ENCODE results near the gene WBP2. TPM values are rescaled to one million over a fixed set of nuclear protein-coding genes. Genes with fewer than 3 reads are reported as not detected.

WBP2 gene
- total RNA-seq, 4 donors from 2014 or later, result 27.7 to 75.1 (median 56.8) TPM

DNA sequence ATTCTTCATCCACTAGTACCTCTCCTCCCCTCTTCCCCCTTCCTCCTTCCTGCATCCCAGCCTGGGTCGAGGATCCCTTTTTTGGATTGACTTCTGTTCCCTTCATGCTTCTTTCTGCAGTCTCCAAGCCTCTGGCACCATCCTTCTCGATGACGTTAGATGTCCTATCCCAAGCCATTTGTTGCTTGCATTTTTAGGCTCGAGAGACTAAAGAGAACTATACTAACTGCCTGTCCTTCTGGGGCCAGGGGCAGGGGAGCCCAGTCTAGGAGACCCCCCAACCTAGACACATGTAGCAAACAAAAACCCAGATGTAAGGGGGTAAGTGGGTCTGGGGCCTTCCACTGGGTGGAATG, 46.6 kb downstream of the WBP2 start:
- DNase-seq, result no peak
- WGBS, 2 donors (ENCODE audit: low coverage in 1 of 2), result 63 to 77% methylated on average over 2 to 4 of the region's 4 CpGs
- intact Hi-C loops (cut with DNase I; ENCODE audit: low total_unique reads) (no loop called here), in situ Hi-C loops (cut with MboI; ENCODE audit: low pct_ligation_motif_present in 1 of 4, low pct_unique_long_range_greater_than_20kb in 1 of 4, low sequenced_read_pairs in 3 of 4) (no loop called here)
- Histone ChIP-seq H3K36me3 (peaks cover 0 to 16% (median 6%) of the 10 kb centered on the region in 4 donors), H3K27me3 (no peaks in the 10 kb centered on the region), H3K9me3 (no peaks in the 10 kb centered on the region), H3K4me1 (no peaks in the 10 kb centered on the region), H3K27ac (peak overlapping the region in 1 of 4 donors; percentile 53), H3K4me3 (no peak overlapping the region)
- TF ChIP-seq, protein P1, sequence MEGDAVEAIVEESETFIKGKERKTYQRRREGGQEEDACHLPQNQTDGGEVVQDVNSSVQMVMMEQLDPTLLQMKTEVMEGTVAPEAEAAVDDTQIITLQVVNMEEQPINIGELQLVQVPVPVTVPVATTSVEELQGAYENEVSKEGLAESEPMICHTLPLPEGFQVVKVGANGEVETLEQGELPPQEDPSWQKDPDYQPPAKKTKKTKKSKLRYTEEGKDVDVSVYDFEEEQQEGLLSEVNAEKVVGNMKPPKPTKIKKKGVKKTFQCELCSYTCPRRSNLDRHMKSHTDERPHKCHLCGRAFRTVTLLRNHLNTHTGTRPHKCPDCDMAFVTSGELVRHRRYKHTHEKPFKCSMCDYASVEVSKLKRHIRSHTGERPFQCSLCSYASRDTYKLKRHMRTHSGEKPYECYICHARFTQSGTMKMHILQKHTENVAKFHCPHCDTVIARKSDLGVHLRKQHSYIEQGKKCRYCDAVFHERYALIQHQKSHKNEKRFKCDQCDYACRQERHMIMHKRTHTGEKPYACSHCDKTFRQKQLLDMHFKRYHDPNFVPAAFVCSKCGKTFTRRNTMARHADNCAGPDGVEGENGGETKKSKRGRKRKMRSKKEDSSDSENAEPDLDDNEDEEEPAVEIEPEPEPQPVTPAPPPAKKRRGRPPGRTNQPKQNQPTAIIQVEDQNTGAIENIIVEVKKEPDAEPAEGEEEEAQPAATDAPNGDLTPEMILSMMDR (IDR thresholded peaks at IDR 0.05), result no peak
- TF ChIP-seq POLR2AphosphoS5 (IDR thresholded peaks at IDR 0.05) (no peak), EP300 (IDR thresholded peaks at IDR 0.05; ENCODE audit: low read depth) (no peak), POLR2A (IDR thresholded peaks at IDR 0.05) (no peak)

DNA sequence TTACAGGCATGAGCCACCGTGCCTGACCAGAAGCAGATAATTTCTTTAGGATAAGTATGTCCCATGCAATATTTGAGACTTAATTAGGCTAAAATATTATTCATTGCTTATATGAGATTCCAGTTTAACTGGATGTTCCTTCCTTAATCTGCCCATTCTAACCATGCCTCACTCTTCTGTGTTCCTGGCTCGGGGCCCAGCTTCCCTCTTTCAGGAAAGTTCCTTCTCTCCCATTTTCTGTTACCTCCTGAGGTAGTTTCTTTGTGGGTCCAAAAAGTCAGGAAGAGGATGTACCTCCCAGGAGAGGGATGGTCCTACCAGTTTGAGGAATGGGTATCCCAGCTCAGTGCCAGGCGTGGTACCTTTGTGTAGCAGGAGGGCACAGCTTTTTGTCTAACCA, 47.3 kb downstream of the WBP2 start:
- Histone ChIP-seq H3K27ac (peak overlapping the region in 1 of 4 donors; percentile 53), H3K27me3 (no peaks in the 10 kb centered on the region), H3K4me1 (no peaks in the 10 kb centered on the region), H3K4me3 (no peak overlapping the region), H3K9me3 (no peaks in the 10 kb centered on the region), H3K36me3 (peaks cover 0 to 15% (median 5%) of the 10 kb centered on the region in 4 donors)
- WGBS, 2 donors (ENCODE audit: low coverage in 1 of 2), result 93 to 94% methylated on average over 2 to 3 of the region's 3 CpGs
- TF ChIP-seq POLR2AphosphoS5 (IDR thresholded peaks at IDR 0.05) (no peak), EP300 (IDR thresholded peaks at IDR 0.05; ENCODE audit: low read depth) (no peak), POLR2A (IDR thresholded peaks at IDR 0.05) (no peak)
- TF ChIP-seq, protein P1 (IDR thresholded peaks at IDR 0.05), result no peak
- DNase-seq, result no peak
- intact Hi-C loops (cut with DNase I; ENCODE audit: low total_unique reads), result no loop called here
- in situ Hi-C loops (cut with MboI; ENCODE audit: low pct_ligation_motif_present in 1 of 4, low pct_unique_long_range_greater_than_20kb in 1 of 4, low sequenced_read_pairs in 3 of 4), result no loop called here

DNA sequence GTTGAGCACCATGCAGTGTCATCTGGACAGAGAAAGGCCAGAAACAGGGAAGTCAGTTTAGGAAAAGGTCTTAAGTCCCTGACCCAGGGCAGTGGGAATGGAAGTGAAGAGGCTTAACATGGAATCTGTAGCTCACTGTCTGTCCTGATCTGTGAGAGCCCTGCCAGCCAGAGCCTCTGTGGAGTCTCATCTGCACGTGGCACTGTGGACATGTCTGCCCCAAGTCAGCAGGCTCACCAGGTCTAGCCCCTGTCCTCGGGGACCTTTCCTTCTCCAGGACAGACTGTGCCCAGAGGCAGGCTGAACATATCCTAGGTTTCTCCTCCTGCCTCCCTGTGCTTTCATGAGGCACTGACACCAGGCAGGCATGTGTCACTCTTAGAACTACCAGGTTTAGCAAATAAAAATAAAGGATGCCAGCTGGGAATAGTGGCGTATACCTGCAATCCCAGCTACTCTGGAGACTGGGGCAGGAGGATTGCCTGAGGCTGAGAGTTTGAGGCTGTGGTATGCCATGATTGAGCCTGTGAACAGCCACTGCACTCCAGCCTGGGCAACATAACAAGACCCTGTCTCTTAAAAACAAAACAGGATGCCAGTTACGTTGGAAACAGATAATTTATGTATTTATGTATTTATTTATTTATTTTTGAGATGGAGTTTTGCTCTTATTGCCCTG, 48.2 kb downstream of the WBP2 start:
- intact Hi-C loops (cut with DNase I; ENCODE audit: low total_unique reads), result no loop called here
- H3K9me3 ChIP-seq, result no peaks in the 10 kb centered on the region
- WGBS, 2 donors (ENCODE audit: low coverage in 1 of 2), result 92% methylated on average over 4 of the region's 4 CpGs; no CpG with 5 or more reads in 1 of the 2 donors
- in situ Hi-C loops (cut with MboI; ENCODE audit: low pct_ligation_motif_present in 1 of 4, low pct_unique_long_range_greater_than_20kb in 1 of 4, low sequenced_read_pairs in 3 of 4), result no loop called here
- no peak for DNase-seq
- H3K4me3 ChIP-seq, result no peak overlapping the region
- H3K27me3 ChIP-seq, result no peaks in the 10 kb centered on the region
- H3K27ac ChIP-seq, result no peak overlapping the region
- H3K4me1 ChIP-seq, result no peaks in the 10 kb centered on the region
- H3K36me3 ChIP-seq, result peaks cover 0 to 6% (median under 1%) of the 10 kb centered on the region in 4 donors
- no peak for TF ChIP-seq POLR2AphosphoS5 (IDR thresholded peaks at IDR 0.05)
- TF ChIP-seq EP300 (IDR thresholded peaks at IDR 0.05; ENCODE audit: low read depth), result no peak
- TF ChIP-seq, protein P1 (IDR thresholded peaks at IDR 0.05), result no peak
- no peak for TF ChIP-seq POLR2A (IDR thresholded peaks at IDR 0.05)

DNA sequence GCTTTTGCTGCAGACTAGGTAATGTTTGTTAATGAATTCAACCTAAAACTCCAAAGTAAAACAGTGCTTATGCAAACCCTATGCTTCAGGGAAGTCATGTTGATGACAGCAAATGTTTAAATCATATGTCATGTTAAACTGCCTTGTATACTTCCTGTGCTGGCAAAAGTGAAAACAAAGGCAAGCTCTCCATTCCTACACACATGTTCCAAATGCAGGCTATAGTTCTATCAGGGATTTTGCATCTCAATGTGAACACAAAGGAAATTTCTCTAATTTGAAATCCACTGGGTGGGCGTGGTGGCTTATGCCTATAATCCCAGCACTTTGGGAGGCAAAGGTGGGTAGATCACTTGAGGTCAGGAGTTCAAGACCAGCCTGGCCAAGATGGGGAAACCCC, 51.3 kb downstream of the WBP2 start:
- no peaks in the 10 kb centered on the region for H3K4me1 ChIP-seq
- H3K36me3 ChIP-seq, result peaks cover 0 to 7% (median 0%) of the 10 kb centered on the region in 4 donors
- 96% methylated on average over 1 of the region's 1 CpG; no CpG with 5 or more reads in 1 of the 2 donors for WGBS, 2 donors (ENCODE audit: low coverage in 1 of 2)
- TF ChIP-seq, protein P1 (IDR thresholded peaks at IDR 0.05), result no peak
- TF ChIP-seq EP300 (IDR thresholded peaks at IDR 0.05; ENCODE audit: low read depth) (no peak), POLR2AphosphoS5 (IDR thresholded peaks at IDR 0.05) (no peak), POLR2A (IDR thresholded peaks at IDR 0.05) (no peak)
- no peak overlapping the region for H3K4me3 ChIP-seq
- no peaks in the 10 kb centered on the region for H3K27me3 ChIP-seq
- DNase-seq, result no peak
- intact Hi-C loops (cut with DNase I; ENCODE audit: low total_unique reads) (no loop called here), in situ Hi-C loops (cut with MboI; ENCODE audit: low pct_ligation_motif_present in 1 of 4, low pct_unique_long_range_greater_than_20kb in 1 of 4, low sequenced_read_pairs in 3 of 4) (no loop called here)
- H3K27ac ChIP-seq, result no peak overlapping the region
- no peaks in the 10 kb centered on the region for H3K9me3 ChIP-seq

All from transverse colon (tissue), 4 donors.